Motor neuron (in vitro differentiated cells): Measurements from ENCODE around the gene TTI1. TPM values are rescaled to one million over a fixed set of nuclear protein-coding genes. Genes with fewer than 3 reads are reported as not detected.
A peak's percentile ranks its signal among the peaks of the same experiment; 100 is the strongest.

Source experiments
- ATAC-seq, 8 experiments: fragments of 200-7000 bp; cut with Tn5 transposase; replicated peaks in 6 of 8; 2 replicates each; pipeline ENCODE4 v1.8.0; 2021; ENCODE audit warnings: mild to moderate bottlenecking in 8 of 8, moderate library complexity in 8 of 8
- H3K27ac ChIP-seq, 2 donors: fragments of 250-450 bp; sonication (Bioruptor Pico); 2 replicates each; pipeline ENCODE4 v1.9.0; 2021; ENCODE audit warnings: antibody characterized with exemption in 2 of 2, mild to moderate bottlenecking in 2 of 2, moderate library complexity in 1 of 2
- H3K4me1 ChIP-seq, 2 donors: fragments of 250-450 bp; sonication (Bioruptor Pico); replicated peaks in 1 of 2; 2 replicates each; pipeline ENCODE4 v1.6.1; 2021; ENCODE audit warnings: antibody characterized with exemption in 2 of 2, mild to moderate bottlenecking in 2 of 2, moderate library complexity in 1 of 2
- H3K4me3 ChIP-seq, 5 donors: fragments of 250-450 bp; sonication (Bioruptor Pico); 2 replicates each; pipeline ENCODE4 v1.9.0; 2021; ENCODE audit warnings: antibody characterized with exemption in 5 of 5, mild to moderate bottlenecking in 5 of 5, moderate library complexity in 4 of 5
- WGBS, 10 experiments: fragments of 450-650 bp; shearing (Covaris generic); methylation state at CpG; one replicate each; pipeline ENCODE4 v1.0.0; 2022; 5-methylcytosine and 5-hydroxymethylcytosine counted together
- in situ Hi-C, 9 experiments: fragments of 400-800 bp; cut with MboI; loops; one replicate each; pipeline ENCODE4 v1.15.0; 2021; ENCODE audit warnings: low sequenced_read_pairs in 9 of 9, low pct_unique_long_range_greater_than_20kb in 2 of 9; ENCODE audit not compliant: unreplicated experiment in 9 of 9
- total RNA-seq, 8 experiments: library from RNA; unstranded; fragments of 300-600 nt; gene quantifications; 2 replicates each; pipeline versions ENCODE4 v1.2.3 to v1.2.4, GENCODE V29; 2022

The TTI1 gene
- total RNA-seq, 8 experiments from 2014 or later: 10.3 to 28.0 (median 21.0) TPM

- in situ Hi-C loops: loop anchor here in 3 of 9 experiments (25.0 kb wide), 2 partner anchors 146 to 346 kb away; no protein-coding TSS in a partner anchor
- 72 to 100% (median 94%) methylated on average over 1 to 10 of the region's 10 CpGs; no CpG with 5 or more reads in 1 of the 10 experiments for WGBS, 10 experiments
- peaks cover 4 to 10% of the 10 kb centered on the region in 2 donors for H3K4me1 ChIP-seq
These were observed 32.6 kb upstream of the TTI1 start for GRCh38 chr20:38065764-38066375.

GRCh38 chr20:38063911-38064530 is 30.8 kb upstream of the TTI1 start:
- no peak overlapping the region for H3K27ac ChIP-seq
- peaks cover 4 to 10% of the 10 kb centered on the region in 2 donors for H3K4me1 ChIP-seq
- in situ Hi-C loops: loop anchor here in 3 of 9 experiments (25.0 kb wide), 2 partner anchors 148 to 348 kb away; no protein-coding TSS in a partner anchor
- ATAC-seq: no peak
- no peak overlapping the region for H3K4me3 ChIP-seq
- 74 to 100% (median 92%) methylated on average over 1 to 6 of the region's 7 CpGs; no CpG with 5 or more reads in 1 of the 10 experiments for WGBS, 10 experiments

More at GRCh38 chr20:38065764-38066375, 32.6 kb upstream of the TTI1 start:
- Histone ChIP-seq H3K4me3 (no peak overlapping the region), H3K27ac (no peak overlapping the region)
- ATAC-seq: no peak

- WGBS, 10 experiments: 71 to 100% (median 95%) methylated on average over 1 to 5 of the region's 5 CpGs
- H3K4me3 ChIP-seq: no peak overlapping the region
- in situ Hi-C loops: loop anchor here in 3 of 9 experiments (25.0 kb wide), 2 partner anchors 149 to 349 kb away; no protein-coding TSS in a partner anchor
- H3K4me1 ChIP-seq: peaks cover 4 to 7% of the 10 kb centered on the region in 2 donors
- no peak overlapping the region for H3K27ac ChIP-seq
- ATAC-seq: no peak
These were observed 29.6 kb upstream of the TTI1 start for GRCh38 chr20:38062890-38063289.

- WGBS, 10 experiments: 83 to 97% (median 90%) methylated on average over 1 to 4 of the region's 4 CpGs
These were observed 27.9 kb upstream of the TTI1 start for GRCh38 chr20:38061109-38061508.

GRCh38 chr20:38060536-38060935 is 27.3 kb upstream of the TTI1 start:
- no peak overlapping the region for H3K4me3 ChIP-seq
- no peak for ATAC-seq
- in situ Hi-C loops: loop anchor here in 3 of 9 experiments (25.0 kb wide), 2 partner anchors 152 to 352 kb away; no protein-coding TSS in a partner anchor
- WGBS, 10 experiments: 20 to 100% (median 92%) methylated on average over 1 to 4 of the region's 5 CpGs; no CpG with 5 or more reads in 2 of the 10 experiments
- no peak overlapping the region for H3K27ac ChIP-seq
- peaks cover 0 to 3% of the 10 kb centered on the region in 2 donors for H3K4me1 ChIP-seq

More at GRCh38 chr20:38061109-38061508, 27.9 kb upstream of the TTI1 start:
- no peak for ATAC-seq
- peaks cover 0 to 3% of the 10 kb centered on the region in 2 donors for H3K4me1 ChIP-seq
- in situ Hi-C loops: loop anchor here in 3 of 9 experiments (25.0 kb wide), 2 partner anchors 151 to 351 kb away; no protein-coding TSS in a partner anchor
- no peak overlapping the region for H3K4me3 ChIP-seq
- H3K27ac ChIP-seq: no peak overlapping the region

- no peak for ATAC-seq
- Histone ChIP-seq H3K4me1 (peaks cover 0 to 3% of the 10 kb centered on the region in 2 donors), H3K4me3 (no peak overlapping the region), H3K27ac (no peak overlapping the region)
- in situ Hi-C loops: loop anchor here in 3 of 9 experiments (25.0 kb wide), 2 partner anchors 152 to 352 kb away; no protein-coding TSS in a partner anchor
- 76 to 100% (median 100%) methylated on average over 1 to 4 of the region's 5 CpGs; no CpG with 5 or more reads in 1 of the 10 experiments for whole genome bisulfite sequencing, 10 experiments
These were observed 26.6 kb upstream of the TTI1 start for GRCh38 chr20:38059832-38060231.

- Histone ChIP-seq H3K4me3 (no peak overlapping the region), H3K4me1 (peaks cover 0 to 3% of the 10 kb centered on the region in 2 donors), H3K27ac (no peak overlapping the region)
- WGBS, 10 experiments: 13 to 100% (median 29%) methylated on average over 1 to 7 of the region's 7 CpGs; no CpG with 5 or more reads in 1 of the 10 experiments
- ATAC-seq: peak; percentile 92 to 98 (median 96)
- in situ Hi-C loops: loop anchor here in 3 of 9 experiments (25.0 kb wide), 2 partner anchors 155 to 355 kb away; no protein-coding TSS in a partner anchor
These were observed 24.2 kb upstream of the TTI1 start for GRCh38 chr20:38057351-38057972.

- peak in 3 of 8 experiments; percentile 53 to 66 (median 64) for ATAC-seq
- H3K27ac ChIP-seq: no peak overlapping the region
- in situ Hi-C loops: loop anchor here in 3 of 9 experiments (25.0 kb wide), 2 partner anchors 156 to 356 kb away; no protein-coding TSS in a partner anchor
- H3K4me1 ChIP-seq: peaks cover 0 to 3% of the 10 kb centered on the region in 2 donors
- H3K4me3 ChIP-seq: no peak overlapping the region
- WGBS, 10 experiments: 50 to 94% (median 84%) methylated on average over 1 to 6 of the region's 6 CpGs; no CpG with 5 or more reads in 4 of the 10 experiments
These were observed 22.6 kb upstream of the TTI1 start for GRCh38 chr20:38055848-38056247.

- peak in 1 of 8 experiments; percentile 30 for ATAC-seq
- Histone ChIP-seq H3K4me1 (peaks cover under 1 to 3% of the 10 kb centered on the region in 2 donors), H3K27ac (no peak overlapping the region), H3K4me3 (no peak overlapping the region)
- in situ Hi-C loops: loop anchor here in 3 of 9 experiments (25.0 kb wide), 2 partner anchors 157 to 357 kb away; no protein-coding TSS in a partner anchor
- WGBS, 10 experiments: 29 to 88% (median 70%) methylated on average over 2 to 4 of the region's 4 CpGs
These were observed 22.0 kb upstream of the TTI1 start for GRCh38 chr20:38055294-38055693.

GRCh38 chr20:38054647-38055046 is 21.4 kb upstream of the TTI1 start:
- in situ Hi-C loops: loop anchor here in 3 of 9 experiments (25.0 kb wide), 2 partner anchors 158 to 358 kb away; no protein-coding TSS in a partner anchor
- Histone ChIP-seq H3K27ac (no peak overlapping the region), H3K4me1 (peaks cover 4 to 9% of the 10 kb centered on the region in 2 donors), H3K4me3 (no peak overlapping the region)
- ATAC-seq: no peak
- WGBS, 10 experiments: 75 to 100% (median 100%) methylated on average over 1 to 2 of the region's 2 CpGs; no CpG with 5 or more reads in 2 of the 10 experiments

GRCh38 chr20:38052870-38053269 is 19.6 kb upstream of the TTI1 start:
- Histone ChIP-seq H3K27ac (no peak overlapping the region), H3K4me3 (no peak overlapping the region), H3K4me1 (peaks cover 4 to 9% of the 10 kb centered on the region in 2 donors)
- ATAC-seq: no peak
- 60 to 100% (median 90%) methylated on average over 1 to 2 of the region's 2 CpGs; no CpG with 5 or more reads in 2 of the 10 experiments for WGBS, 10 experiments
- in situ Hi-C loops: loop anchor here in 3 of 9 experiments (25.0 kb wide), 2 partner anchors 159 to 359 kb away; no protein-coding TSS in a partner anchor

GRCh38 chr20:38050686-38051085 is 17.4 kb upstream of the TTI1 start:
- peak in 2 of 8 experiments; percentile 62 to 65 for ATAC-seq
- in situ Hi-C loops: loop anchor here in 3 of 9 experiments (25.0 kb wide), 2 partner anchors 162 to 362 kb away; no protein-coding TSS in a partner anchor
- Histone ChIP-seq H3K4me3 (no peak overlapping the region), H3K27ac (no peak overlapping the region), H3K4me1 (peaks cover 4 to 6% of the 10 kb centered on the region in 2 donors)
- 0 to 91% (median 45%) methylated on average over 1 of the region's 1 CpG; no CpG with 5 or more reads in 2 of the 10 experiments for WGBS, 10 experiments
